DOHH2 (cell line): ENCODE measurements around the gene CIC.

Experiments used
- H3F3A ChIP-seq: fragments of 200-600 bp; sonication (generic), shearing (Covaris generic); 2 replicates; pipeline ENCODE4 v1.6.0; 2016; ENCODE audit warnings: antibody characterized with exemption, mild to moderate bottlenecking; ENCODE audit not compliant: control insufficient read depth, insufficient read depth
- H3K27ac ChIP-seq: fragments of 200-600 bp; sonication (generic); 2 replicates; pipeline ENCODE4 v1.5.1; 2014; ENCODE audit warnings: low read depth, mild to moderate bottlenecking, low read length, moderate library complexity
- H3K27me3 ChIP-seq: fragments of 200-600 bp; sonication (generic); 2 replicates; pipeline ENCODE4 v1.6.1; 2014; ENCODE audit warnings: mild to moderate bottlenecking, low read length, mixed read lengths; ENCODE audit not compliant: control insufficient read depth
- H3K36me3 ChIP-seq: fragments of 200-600 bp; sonication (generic); 2 replicates; pipeline ENCODE4 v1.6.1; 2014; ENCODE audit warnings: mild to moderate bottlenecking, low read length, moderate library complexity, mixed read lengths; ENCODE audit not compliant: control insufficient read depth
- H3K4me1 ChIP-seq: fragments of 200-600 bp; sonication (generic); 2 replicates; pipeline ENCODE4 v1.6.1; 2014; ENCODE audit warnings: mild to moderate bottlenecking, low read length, mixed read lengths; ENCODE audit not compliant: control insufficient read depth
- H3K4me2 ChIP-seq: fragments of 200-600 bp; sonication (generic); 2 replicates; pipeline ENCODE4 v1.6.0; 2014; ENCODE audit warnings: mild to moderate bottlenecking, low read length, moderate library complexity
- H3K4me3 ChIP-seq: fragments of 200-600 bp; sonication (generic); 2 replicates; pipeline ENCODE4 v1.5.1; 2014; ENCODE audit warnings: mild to moderate bottlenecking, low read length, mixed read lengths
- H3K79me2 ChIP-seq: fragments of 200-600 bp; sonication (generic); 2 replicates; pipeline ENCODE4 v1.6.1; 2014; ENCODE audit warnings: mild to moderate bottlenecking, low read length, mixed read lengths; ENCODE audit not compliant: control insufficient read depth
- H3K9me2 ChIP-seq: fragments of 200-600 bp; sonication (generic); replicated peaks from 2 replicates; pipeline ENCODE4 v1.6.1; 2014; ENCODE audit warnings: mild to moderate bottlenecking, low read length, mixed read lengths; ENCODE audit not compliant: control insufficient read depth
- H3K9me3 ChIP-seq: fragments of 200-600 bp; sonication (generic); 2 replicates; pipeline ENCODE4 v1.6.1; 2014; ENCODE audit warnings: antibody characterized with exemption, low read length, mixed read lengths; ENCODE audit not compliant: control insufficient read depth, insufficient read depth
- H4K20me1 ChIP-seq: fragments of 200-600 bp; sonication (generic); 2 replicates; pipeline ENCODE4 v1.6.0; 2014; ENCODE audit warnings: low read depth, mild to moderate bottlenecking, antibody characterized with exemption, low read length, moderate library complexity; ENCODE audit not compliant: control insufficient read depth, insufficient read depth
- CTCF ChIP-seq: fragments of 200-600 bp; sonication (generic); IDR thresholded peaks from one replicate; pipeline ENCODE4 v1.5.1; 2014; ENCODE audit warnings: antibody characterized with exemption, mild to moderate bottlenecking, low read depth, low read length; ENCODE audit not compliant: poor library complexity, severe bottlenecking
- EZH2phosphoT487 ChIP-seq: fragments of 200-600 bp; sonication (generic); IDR thresholded peaks from 2 replicates; pipeline ENCODE4 v1.6.1; 2017; ENCODE audit warnings: borderline replicate concordance, mild to moderate bottlenecking, antibody characterized with exemption, low read length, moderate library complexity, mixed read lengths

Gene CIC

DNA sequence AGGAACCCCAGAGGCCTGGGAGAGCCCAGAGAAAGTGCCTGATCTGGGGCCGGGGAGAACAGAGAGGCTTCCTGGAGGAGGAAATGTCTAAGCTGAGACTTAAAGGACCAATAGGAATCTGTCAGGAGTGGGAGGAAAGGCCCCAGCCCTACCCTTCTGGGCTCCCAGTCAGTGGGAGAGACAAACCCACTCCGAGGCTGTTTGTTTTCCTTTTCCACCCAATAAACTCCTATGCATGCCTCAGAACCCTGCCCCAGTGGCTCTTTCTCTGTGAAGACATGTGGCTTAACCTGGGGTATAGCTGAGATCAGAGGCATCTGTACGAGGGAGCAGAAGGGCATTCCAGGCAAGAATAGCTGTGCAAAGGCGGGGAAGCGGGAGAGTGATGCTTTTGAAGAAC, 58.3 kb downstream of the CIC start:
- Histone ChIP-seq H3K27ac (no peak overlapping the region), H3F3A (peaks cover under 1% of the 10 kb centered on the region; the same call in 1 of the 2 replicates), H3K4me1 (peaks cover 27% of the 10 kb centered on the region), H3K79me2 (peaks cover 50% of the 10 kb centered on the region), H3K4me3 (no peak overlapping the region), H3K36me3 (peaks cover 4% of the 10 kb centered on the region), H3K27me3 (no peaks in the 10 kb centered on the region), H4K20me1 (0 out of 2 replicates have a peak, but pooled peaks cover 4% of the 10 kb centered on the region), H3K4me2 (peak overlapping the region; percentile 79), H3K9me3 (no peaks in the 10 kb centered on the region), H3K9me2 (no peaks in the 10 kb centered on the region)
- TF ChIP-seq EZH2phosphoT487 (no peak), CTCF (no peak)

DNA sequence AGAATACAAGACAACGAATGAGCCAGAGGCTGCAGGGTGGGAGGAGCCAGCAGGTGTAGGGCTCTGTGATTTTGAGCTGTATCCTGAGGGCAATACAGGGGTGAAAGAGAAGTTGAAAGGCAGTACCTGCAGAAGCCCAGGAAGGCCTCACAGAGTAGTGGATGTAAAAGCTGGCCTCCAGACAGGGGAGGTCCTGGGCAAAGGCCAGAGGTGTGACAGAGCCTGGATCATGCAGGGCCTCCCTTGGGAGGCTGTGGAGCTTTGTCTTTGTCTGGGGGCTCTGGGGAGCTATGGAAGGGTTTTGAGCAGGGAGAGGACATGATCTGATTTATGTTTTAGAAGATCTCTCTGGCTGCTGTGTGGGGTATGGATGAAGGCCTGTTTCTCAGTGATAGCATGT, 59.1 kb downstream of the CIC start:
- no peak overlapping the region for H3K4me2 ChIP-seq
- H3K9me2 ChIP-seq: no peaks in the 10 kb centered on the region
- H4K20me1 ChIP-seq: 0 out of 2 replicates have a peak, but pooled peaks cover 4% of the 10 kb centered on the region
- H3K9me3 ChIP-seq: no peaks in the 10 kb centered on the region
- TF ChIP-seq EZH2phosphoT487 (no peak), CTCF (no peak)
- H3K27me3 ChIP-seq: no peaks in the 10 kb centered on the region
- H3K4me1 ChIP-seq: peaks cover 27% of the 10 kb centered on the region
- peaks cover 53% of the 10 kb centered on the region for H3K79me2 ChIP-seq
- H3K27ac ChIP-seq: no peak overlapping the region
- H3K36me3 ChIP-seq: peaks cover 4% of the 10 kb centered on the region
- no peak overlapping the region for H3K4me3 ChIP-seq
- no peaks in the 10 kb centered on the region for H3F3A ChIP-seq

- peaks cover 4% of the 10 kb centered on the region for H3K36me3 ChIP-seq
- no peak for TF ChIP-seq CTCF
- no peak for TF ChIP-seq EZH2phosphoT487
- no peaks in the 10 kb centered on the region for H3K9me2 ChIP-seq
- H3K9me3 ChIP-seq: no peaks in the 10 kb centered on the region
- H3K4me1 ChIP-seq: peaks cover 32% of the 10 kb centered on the region
- no peak overlapping the region for H3K27ac ChIP-seq
- no peak overlapping the region for H3K4me2 ChIP-seq
- 0 out of 2 replicates have a peak, but pooled peaks cover 4% of the 10 kb centered on the region for H4K20me1 ChIP-seq
- peaks cover 53% of the 10 kb centered on the region for H3K79me2 ChIP-seq
- no peaks in the 10 kb centered on the region for H3K27me3 ChIP-seq
- H3F3A ChIP-seq: no peaks in the 10 kb centered on the region
- no peak overlapping the region for H3K4me3 ChIP-seq
Observed at GRCh38 chr19:42328854-42329253, 59.8 kb downstream of the CIC start.
